GM20000 (cell line): ENCODE results near the gene CAMK2B.
"Not testable (repeated sequence)": the region's sequence is repeated elsewhere in the genome, so short reads cannot be mapped to it uniquely, and the experiment has no call there.

Source experiments
- DNase-seq: peaks from one replicate; pipeline ENCODE4 v3.0.0; 2012; ENCODE audit warnings: low spot score
- TF ChIP-seq, protein P1 (sequence below): IDR thresholded peaks from 2 replicates; pipeline ENCODE4 v1.5.1; 2012; ENCODE audit warnings: mild to moderate bottlenecking, control low read depth; ENCODE audit errors: extremely low read depth, missing control alignments

The CAMK2B gene

GRCh38 chr7:44208085-44208484 lies 117.3 kb downstream of the CAMK2B start:
- TF ChIP-seq, protein P1, sequence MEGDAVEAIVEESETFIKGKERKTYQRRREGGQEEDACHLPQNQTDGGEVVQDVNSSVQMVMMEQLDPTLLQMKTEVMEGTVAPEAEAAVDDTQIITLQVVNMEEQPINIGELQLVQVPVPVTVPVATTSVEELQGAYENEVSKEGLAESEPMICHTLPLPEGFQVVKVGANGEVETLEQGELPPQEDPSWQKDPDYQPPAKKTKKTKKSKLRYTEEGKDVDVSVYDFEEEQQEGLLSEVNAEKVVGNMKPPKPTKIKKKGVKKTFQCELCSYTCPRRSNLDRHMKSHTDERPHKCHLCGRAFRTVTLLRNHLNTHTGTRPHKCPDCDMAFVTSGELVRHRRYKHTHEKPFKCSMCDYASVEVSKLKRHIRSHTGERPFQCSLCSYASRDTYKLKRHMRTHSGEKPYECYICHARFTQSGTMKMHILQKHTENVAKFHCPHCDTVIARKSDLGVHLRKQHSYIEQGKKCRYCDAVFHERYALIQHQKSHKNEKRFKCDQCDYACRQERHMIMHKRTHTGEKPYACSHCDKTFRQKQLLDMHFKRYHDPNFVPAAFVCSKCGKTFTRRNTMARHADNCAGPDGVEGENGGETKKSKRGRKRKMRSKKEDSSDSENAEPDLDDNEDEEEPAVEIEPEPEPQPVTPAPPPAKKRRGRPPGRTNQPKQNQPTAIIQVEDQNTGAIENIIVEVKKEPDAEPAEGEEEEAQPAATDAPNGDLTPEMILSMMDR, result no peak
- no peak for DNase-seq

GRCh38 chr7:44206008-44206407 lies 119.4 kb downstream of the CAMK2B start:
- TF ChIP-seq, protein P1, result no peak

DNA sequence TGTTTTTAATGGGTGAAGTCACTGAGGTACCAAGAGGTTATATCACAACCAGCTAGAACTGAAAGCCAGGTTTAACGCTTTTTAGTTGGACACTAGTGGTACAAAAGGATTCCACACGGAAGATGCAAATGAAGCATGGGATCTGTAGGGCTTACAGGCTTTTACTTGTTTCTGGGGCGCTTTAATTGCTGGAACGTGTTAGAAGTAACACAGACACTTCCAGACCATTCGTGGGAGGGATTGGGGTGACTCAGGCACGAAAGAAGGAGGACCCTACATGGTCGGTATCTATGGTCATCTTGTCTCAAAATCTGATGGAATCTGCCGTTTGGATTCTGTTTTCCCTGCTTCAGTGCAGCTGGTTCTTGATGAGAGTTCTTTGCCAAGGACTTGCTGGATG lies 123.6 kb downstream of the CAMK2B start:
- no peak for DNase-seq
- TF ChIP-seq, protein P1, result no peak

More at GRCh38 chr7:44206008-44206407, 119.4 kb downstream of the CAMK2B start:
- no peak for DNase-seq

GRCh38 chr7:44200699-44201461 lies 124.5 kb downstream of the CAMK2B start, which contains the start of gene YKT6:
YKT6 (plus strand) TSS chr7:44200978; CDS start chr7:44201136, 158 bp downstream.
- DNase-seq, result peak; percentile 99
- TF ChIP-seq, protein P1, result peak; percentile 27

GRCh38 chr7:44200163-44200562 lies 125.2 kb downstream of the CAMK2B start:
- DNase-seq, result not testable (repeated sequence)

- TF ChIP-seq, protein P1, result no peak
These were observed 127.9 kb downstream of the CAMK2B start for GRCh38 chr7:44197474-44197873.

GRCh38 chr7:44196450-44196872 lies 128.9 kb downstream of the CAMK2B start:
- TF ChIP-seq, protein P1, result peak; percentile 58

More at GRCh38 chr7:44197474-44197873, 127.9 kb downstream of the CAMK2B start:
- no peak for DNase-seq

GRCh38 chr7:44195889-44196288 lies 129.5 kb downstream of the CAMK2B start:
- no peak for DNase-seq
- TF ChIP-seq, protein P1, result no peak

More at GRCh38 chr7:44196450-44196872, 128.9 kb downstream of the CAMK2B start:
- peak; percentile 73 for DNase-seq
